GM23338 (cell line): ENCODE measurements around the gene TAL2.
"Not testable (repeated sequence)": the region's sequence is repeated elsewhere in the genome, so short reads cannot be mapped to it uniquely, and the experiment has no call there.

ENCODE experiments used
- CREB1 ChIP-seq: fragments of 250-450 bp; sonication (Bioruptor Pico); IDR thresholded peaks from 2 replicates; pipeline ENCODE4 v1.5.0; 2020; ENCODE audit warnings: low read depth, mild to moderate bottlenecking, moderate library complexity
- CTCF ChIP-seq, 2 experiments: fragments of 200-600 bp in 1 of 2; sonication (generic) in 1 of 2; conservative IDR thresholded peaks; 2 replicates each; pipeline versions ENCODE4 v1.5.1 to v1.6.1; 2016 to 2017; ENCODE audit warnings: antibody characterized with exemption in 2 of 2, low read depth in 2 of 2, mild to moderate bottlenecking in 2 of 2, moderate library complexity in 1 of 2
- ETS1 ChIP-seq: IDR thresholded peaks from 2 replicates; pipeline ENCODE4 v1.6.1; 2016; ENCODE audit warnings: antibody characterized with exemption
- EZH2 ChIP-seq: fragments of 200-600 bp; sonication (generic); IDR thresholded peaks from one replicate; pipeline ENCODE4 v1.8.0; 2017; ENCODE audit warnings: antibody characterized with exemption, mild to moderate bottlenecking, low read depth; ENCODE audit not compliant: unreplicated experiment
- EZH2phosphoT487 ChIP-seq: fragments of 200-600 bp; sonication (generic); IDR thresholded peaks from one replicate; pipeline ENCODE4 v1.8.1; 2018; ENCODE audit warnings: antibody characterized with exemption; ENCODE audit not compliant: unreplicated experiment
- JUNB ChIP-seq: IDR thresholded peaks from one replicate; pipeline ENCODE4 v1.6.1; 2016; ENCODE audit warnings: antibody characterized with exemption; ENCODE audit not compliant: unreplicated experiment
- POLR2AphosphoS5 ChIP-seq: IDR thresholded peaks from 2 replicates; pipeline ENCODE4 v1.6.1; 2016; ENCODE audit warnings: antibody characterized with exemption, low read depth
- REST ChIP-seq: IDR thresholded peaks from one replicate; pipeline ENCODE4 v1.6.1; 2018; ENCODE audit warnings: antibody characterized with exemption; ENCODE audit not compliant: unreplicated experiment
- STAT1 ChIP-seq: IDR thresholded peaks from one replicate; pipeline ENCODE4 v1.6.1; 2016; ENCODE audit warnings: antibody characterized with exemption; ENCODE audit not compliant: unreplicated experiment
- ZNF331 ChIP-seq: fragments of 250-450 bp; sonication (Bioruptor Pico); IDR thresholded peaks from 2 replicates; pipeline ENCODE4 v1.5.0; 2020; ENCODE audit warnings: low read depth, mild to moderate bottlenecking, moderate library complexity

GRCh38 chr9:105703638-105704037, 41.4 kb downstream of the TAL2 start:
- TF ChIP-seq CTCF (conservative IDR thresholded peaks at IDR 0.05; ENCODE audit: low read depth in 2 of 2); EZH2phosphoT487; POLR2AphosphoS5; EZH2; JUNB; REST; STAT1; ZNF331 (CRISPR knock-in tag); ETS1; CREB1: not testable (repeated sequence)
